ENCODE results near the gene PRODH2.
"Not testable (repeated sequence)": the region's sequence is repeated elsewhere in the genome, so short reads cannot be mapped to it uniquely, and the experiment has no call there.

Gene PRODH2

DNA sequence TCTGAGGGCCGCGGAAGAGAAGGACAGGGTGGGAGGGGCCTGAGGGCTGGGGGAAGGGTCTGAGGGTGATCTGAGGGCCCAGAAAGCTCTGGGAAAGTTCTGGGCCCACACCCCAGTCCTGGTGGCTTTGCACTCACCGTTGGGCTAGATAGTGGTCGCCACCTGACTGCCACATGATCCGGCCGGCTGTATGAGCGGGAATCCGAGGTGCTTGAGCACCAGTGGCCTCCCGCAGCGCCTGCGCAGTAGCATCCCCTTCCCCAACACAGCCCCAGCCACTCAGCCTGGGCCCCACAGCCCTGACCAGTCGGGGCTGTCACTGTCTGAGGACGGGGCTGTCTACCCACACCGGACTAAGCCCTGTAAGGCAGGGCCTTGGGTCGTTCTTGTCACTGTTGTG is 15.0 kb downstream of the PRODH2 start:
- no peak for DNase-seq (ENCODE audit: low read depth)
- TF ChIP-seq, protein P1, sequence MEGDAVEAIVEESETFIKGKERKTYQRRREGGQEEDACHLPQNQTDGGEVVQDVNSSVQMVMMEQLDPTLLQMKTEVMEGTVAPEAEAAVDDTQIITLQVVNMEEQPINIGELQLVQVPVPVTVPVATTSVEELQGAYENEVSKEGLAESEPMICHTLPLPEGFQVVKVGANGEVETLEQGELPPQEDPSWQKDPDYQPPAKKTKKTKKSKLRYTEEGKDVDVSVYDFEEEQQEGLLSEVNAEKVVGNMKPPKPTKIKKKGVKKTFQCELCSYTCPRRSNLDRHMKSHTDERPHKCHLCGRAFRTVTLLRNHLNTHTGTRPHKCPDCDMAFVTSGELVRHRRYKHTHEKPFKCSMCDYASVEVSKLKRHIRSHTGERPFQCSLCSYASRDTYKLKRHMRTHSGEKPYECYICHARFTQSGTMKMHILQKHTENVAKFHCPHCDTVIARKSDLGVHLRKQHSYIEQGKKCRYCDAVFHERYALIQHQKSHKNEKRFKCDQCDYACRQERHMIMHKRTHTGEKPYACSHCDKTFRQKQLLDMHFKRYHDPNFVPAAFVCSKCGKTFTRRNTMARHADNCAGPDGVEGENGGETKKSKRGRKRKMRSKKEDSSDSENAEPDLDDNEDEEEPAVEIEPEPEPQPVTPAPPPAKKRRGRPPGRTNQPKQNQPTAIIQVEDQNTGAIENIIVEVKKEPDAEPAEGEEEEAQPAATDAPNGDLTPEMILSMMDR (IDR thresholded peaks at IDR 0.05; ENCODE audit: control insufficient read depth, insufficient read depth, low read depth, low read length, missing control alignments), result no peak
- H3K4me3 ChIP-seq (ENCODE audit: control insufficient read depth, low read depth, low read length), result no peak overlapping the region

DNA sequence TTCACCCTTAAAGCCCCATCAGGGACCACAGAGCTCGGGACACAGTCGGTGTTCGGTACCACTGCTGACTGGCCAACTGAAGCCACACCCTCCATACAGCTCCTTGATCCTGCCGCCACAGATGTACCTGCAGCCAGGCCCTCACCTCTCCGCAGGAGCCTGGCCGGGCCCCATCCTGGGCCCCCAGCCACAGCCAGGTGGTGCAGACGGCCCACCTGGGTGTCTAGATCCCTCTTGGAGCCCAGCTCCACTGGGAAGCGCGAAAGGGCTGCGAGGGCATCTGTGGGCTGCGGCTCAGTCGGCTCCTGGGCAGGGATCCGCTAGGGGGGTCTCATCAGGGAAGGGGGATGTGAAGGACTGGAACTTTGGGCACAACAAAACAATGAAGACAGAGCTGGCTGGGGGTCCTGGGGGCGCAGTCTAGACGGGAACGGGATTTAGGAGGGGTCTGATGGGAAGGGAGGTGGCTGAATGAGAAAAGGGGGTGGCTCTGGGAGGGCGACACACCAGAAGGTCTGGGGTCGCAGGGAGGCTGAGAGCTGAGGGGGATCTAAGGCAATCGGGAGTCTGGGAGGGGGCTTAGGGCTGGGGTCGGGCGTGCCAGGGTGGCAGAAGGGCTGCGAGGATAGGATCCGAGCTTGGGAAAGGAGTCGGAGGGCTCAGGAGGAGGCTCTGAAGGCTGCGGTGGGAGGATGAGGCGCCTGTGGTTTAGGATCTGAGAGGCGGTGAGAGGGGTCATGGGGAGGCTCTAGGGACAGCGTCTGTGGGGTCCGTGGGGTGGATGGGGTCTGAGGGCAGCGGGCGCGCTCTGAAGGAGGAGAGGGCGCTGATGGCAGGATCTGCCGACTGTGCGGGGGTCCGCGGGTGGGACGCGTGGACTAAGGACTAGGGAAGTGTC is 15.8 kb downstream of the PRODH2 start:
- H3K4me3 ChIP-seq (ENCODE audit: control insufficient read depth, low read depth, low read length), result no peak overlapping the region
- no peak for DNase-seq (ENCODE audit: low read depth)
- TF ChIP-seq, protein P1 (IDR thresholded peaks at IDR 0.05; ENCODE audit: control insufficient read depth, insufficient read depth, low read depth, low read length, missing control alignments), result no peak

DNA sequence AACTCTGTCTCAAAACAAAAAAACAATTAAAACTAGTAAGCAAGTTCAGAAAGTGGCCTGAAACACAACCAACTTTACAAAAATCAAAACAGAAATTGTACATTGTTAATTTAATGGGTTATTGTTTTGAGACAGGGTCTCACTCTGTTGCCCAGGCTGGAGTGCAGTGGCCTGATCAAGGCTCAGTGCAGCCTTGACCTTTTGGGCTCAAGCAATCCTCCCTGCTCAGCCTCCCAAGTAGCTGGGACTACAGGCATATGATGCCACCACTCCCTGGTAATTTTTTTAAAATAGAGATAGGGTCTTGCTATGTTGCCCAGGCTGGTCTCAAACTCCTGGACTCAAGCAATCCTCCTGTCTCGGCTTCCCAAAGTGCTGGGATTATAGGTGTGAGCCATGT is 17.1 kb downstream of the PRODH2 start:
- not testable (repeated sequence) for DNase-seq (ENCODE audit: low read depth)

DNA sequence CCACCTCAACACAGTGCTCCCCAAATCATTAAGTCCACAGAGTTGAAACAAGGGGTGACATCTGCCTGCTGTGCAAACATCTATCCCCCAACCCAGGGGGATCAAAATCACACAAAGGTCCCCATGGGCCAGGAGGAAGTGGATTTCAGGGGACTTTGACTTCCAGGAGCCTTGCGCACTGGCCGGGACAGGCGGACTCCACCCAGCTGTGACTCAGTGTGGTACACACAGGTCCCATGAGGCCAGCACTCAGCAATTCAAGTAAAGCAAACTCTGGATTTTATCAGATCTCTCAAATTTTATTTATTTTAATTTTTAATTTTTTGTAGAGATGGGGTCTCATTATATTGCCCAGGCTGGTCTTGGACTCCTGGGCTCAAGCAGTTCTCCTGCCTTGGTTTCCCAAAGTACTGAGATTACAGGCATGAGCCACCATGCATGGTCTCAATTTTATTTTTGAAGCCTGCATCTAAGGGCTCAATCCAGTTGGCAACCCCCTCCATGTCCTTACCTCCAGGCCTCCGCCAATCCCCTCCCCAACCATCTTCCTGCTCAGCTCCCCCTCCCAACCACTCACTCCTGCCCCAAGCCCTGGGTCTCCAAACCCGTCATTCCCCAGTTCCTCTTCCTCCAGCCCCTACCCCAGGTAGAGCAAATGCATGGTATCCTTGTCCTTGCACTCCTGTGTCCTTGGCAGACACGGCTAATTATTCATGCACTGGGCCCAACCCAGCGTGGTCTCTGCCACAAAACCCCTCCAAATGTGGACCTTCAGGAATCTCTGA is 19.1 kb downstream of the PRODH2 start:
- TF ChIP-seq, protein P1 (IDR thresholded peaks at IDR 0.05; ENCODE audit: control insufficient read depth, insufficient read depth, low read depth, low read length, missing control alignments), result no peak
- H3K4me3 ChIP-seq (ENCODE audit: control insufficient read depth, low read depth, low read length), result no peak overlapping the region
- DNase-seq (ENCODE audit: low read depth), result no peak

More for the DNA sequence above, 17.1 kb downstream of the PRODH2 start:
- H3K4me3 ChIP-seq (ENCODE audit: control insufficient read depth, low read depth, low read length), result not testable (repeated sequence)

DNA sequence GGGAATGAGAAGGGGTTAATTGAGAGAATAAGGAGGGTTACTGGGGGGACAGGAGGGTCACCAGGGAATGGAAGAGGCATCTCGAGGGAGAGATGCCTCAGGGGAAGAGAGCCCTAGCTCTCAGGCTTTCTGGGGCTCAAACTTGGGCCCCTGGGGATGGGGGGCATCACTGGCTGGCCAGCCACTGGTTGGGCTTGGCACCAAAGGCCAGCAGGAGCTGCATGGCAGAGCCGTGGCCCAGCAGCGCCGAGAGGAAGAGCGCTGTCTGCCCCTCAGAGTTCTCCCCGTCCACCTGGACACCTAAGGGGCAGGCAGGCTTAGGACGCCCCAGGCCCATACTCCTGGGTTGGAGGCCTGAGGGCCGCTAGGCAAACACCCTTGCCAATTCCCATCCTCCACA is 19.8 kb downstream of the PRODH2 start:
- TF ChIP-seq, protein P1 (IDR thresholded peaks at IDR 0.05; ENCODE audit: control insufficient read depth, insufficient read depth, low read depth, low read length, missing control alignments), result no peak
- DNase-seq (ENCODE audit: low read depth), result no peak
- no peak overlapping the region for H3K4me3 ChIP-seq (ENCODE audit: control insufficient read depth, low read depth, low read length)

DNA sequence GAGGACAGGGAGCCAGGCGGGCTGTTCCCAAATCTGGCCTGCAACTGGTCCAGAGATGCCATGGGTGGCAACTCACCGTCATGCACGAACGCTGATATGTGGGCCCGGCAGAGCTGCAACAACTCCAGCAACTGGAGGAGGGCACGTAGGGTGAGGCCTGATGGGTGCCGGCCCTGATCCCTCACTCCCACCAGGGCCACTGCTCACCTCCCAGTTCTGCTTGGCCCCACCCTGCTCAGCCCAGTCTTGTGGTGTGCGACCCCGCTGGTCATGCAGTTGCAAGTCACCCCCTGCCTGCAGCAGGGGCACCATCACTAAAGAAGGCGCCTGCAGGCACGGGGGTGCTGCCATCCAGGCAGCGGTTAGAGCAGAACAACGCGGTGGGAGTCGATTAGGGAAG is 20.3 kb downstream of the PRODH2 start:
- H3K4me3 ChIP-seq (ENCODE audit: control insufficient read depth, low read depth, low read length), result no peak overlapping the region
- no peak for DNase-seq (ENCODE audit: low read depth)
- TF ChIP-seq, protein P1 (IDR thresholded peaks at IDR 0.05; ENCODE audit: control insufficient read depth, insufficient read depth, low read depth, low read length, missing control alignments), result no peak

DNA sequence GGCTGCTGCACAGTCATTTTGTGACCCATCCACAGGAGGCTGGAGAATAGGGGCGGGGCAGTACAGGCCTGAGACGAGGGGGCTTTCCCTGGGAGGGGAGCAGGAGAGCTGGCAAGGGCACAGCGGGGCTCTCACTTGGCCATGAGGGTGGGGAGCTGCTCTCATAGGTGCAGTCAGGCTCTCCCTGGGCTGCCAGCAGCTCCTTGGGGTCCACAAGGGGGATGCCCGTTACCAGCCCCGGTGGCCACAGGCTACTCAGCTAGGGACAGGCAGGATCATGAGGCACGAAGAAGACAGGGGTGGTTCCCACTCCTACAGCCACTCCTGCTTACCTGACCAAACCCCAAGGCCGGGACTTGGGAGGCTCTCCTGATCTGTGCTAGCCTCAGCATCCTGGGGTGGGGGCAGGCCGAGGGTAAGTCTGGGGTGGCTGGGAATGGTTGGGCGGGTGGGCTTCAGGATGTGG is 20.8 kb downstream of the PRODH2 start:
- TF ChIP-seq, protein P1 (IDR thresholded peaks at IDR 0.05; ENCODE audit: control insufficient read depth, insufficient read depth, low read depth, low read length, missing control alignments), result no peak
- no peak for DNase-seq (ENCODE audit: low read depth)
- H3K4me3 ChIP-seq (ENCODE audit: control insufficient read depth, low read depth, low read length), result no peak overlapping the region

All from AG09309 (cell line).